GM19193 (cell line): ENCODE measurements around the gene LCMT1.

Experiments
- POLR2A ChIP-seq: IDR thresholded peaks from 4 replicates; pipeline ENCODE4 v1.6.1; 2011; ENCODE audit not compliant: insufficient read depth, insufficient read length; ENCODE audit errors: extremely low read depth

The LCMT1 gene

GRCh38 chr16:25121824-25122600 is 10.5 kb downstream of the LCMT1 start:
- TF ChIP-seq POLR2A = no peak

GRCh38 chr16:25124503-25124902 is 13.0 kb downstream of the LCMT1 start:
- no peak for TF ChIP-seq POLR2A

- TF ChIP-seq POLR2A = no peak
Measured at GRCh38 chr16:25126820-25127232, 15.3 kb downstream of the LCMT1 start.

- no peak for TF ChIP-seq POLR2A
Measured at GRCh38 chr16:25134166-25134700, 22.7 kb downstream of the LCMT1 start.

GRCh38 chr16:25135254-25135878 is 23.8 kb downstream of the LCMT1 start:
- TF ChIP-seq POLR2A = no peak

- TF ChIP-seq POLR2A = no peak
Measured at GRCh38 chr16:25138130-25138529, 26.6 kb downstream of the LCMT1 start.

- no peak for TF ChIP-seq POLR2A
Measured at GRCh38 chr16:25140459-25140858, 28.9 kb downstream of the LCMT1 start.

GRCh38 chr16:25141648-25142047 is 30.1 kb downstream of the LCMT1 start:
- TF ChIP-seq POLR2A = no peak

- no peak for TF ChIP-seq POLR2A
Measured at GRCh38 chr16:25143928-25144327, 32.4 kb downstream of the LCMT1 start.

- TF ChIP-seq POLR2A = no peak
Measured at GRCh38 chr16:25148568-25149215, 37.1 kb downstream of the LCMT1 start.

- TF ChIP-seq POLR2A = no peak
Measured at GRCh38 chr16:25151996-25152395, 40.5 kb downstream of the LCMT1 start.

GRCh38 chr16:25155553-25156460 is 44.3 kb downstream of the LCMT1 start:
- TF ChIP-seq POLR2A = no peak

- no peak for TF ChIP-seq POLR2A
Measured at GRCh38 chr16:25157271-25157875, 45.8 kb downstream of the LCMT1 start.

- TF ChIP-seq POLR2A = no peak
Measured at GRCh38 chr16:25158401-25158800, 46.9 kb downstream of the LCMT1 start.
